ENCODE data around the gene SYNE3. TPM values are rescaled to one million over a fixed set of nuclear protein-coding genes. Genes with fewer than 3 reads are reported as not detected.
A peak's percentile ranks its signal among the peaks of the same experiment; 100 is the strongest.

SYNE3 gene
- total RNA-seq = 10 to 100 TPM; 64.0 to 64.1 TPM

GRCh38 chr14:95516554-95517181 is at the start of gene SYNE3:
SYNE3 (minus strand) TSS chr14:95516650; CDS start chr14:95475821, 40,829 bp downstream.
- peak within 1 kb of the TSS; percentile 93 for H3K4me3 Mint-ChIP-seq
- POLR2A ChIA-PET = interaction anchor here (1.7 to 2.9 kb wide), 5 partner anchors 8 to 17 kb away, joined by 6 to 24 read pairs (median 8); no protein-coding TSS in a partner anchor
- CTCF ChIA-PET = interaction anchor here (0.9 to 5.0 kb wide), 7 partner anchors 9 to 78 kb away, joined by 3 to 59 read pairs (median 5); no protein-coding TSS in a partner anchor
- no peak for TF ChIP-seq CTCF (IDR thresholded peaks at IDR 0.05)
- peaks cover 16% of the 10 kb centered on the region for H3K36me3 Mint-ChIP-seq (ENCODE audit: low read depth)
- H3K4me1 Mint-ChIP-seq (ENCODE audit: low read depth) = peaks cover 66% of the 10 kb centered on the region
- intact Hi-C loops (cut with micrococcal nuclease) = no loop called here
- H3K9me3 Mint-ChIP-seq = no peaks in the 10 kb centered on the region
- H3K27me3 Mint-ChIP-seq = no peaks in the 10 kb centered on the region
- ATAC-seq (peak; percentile 68), DNase-seq (peak; percentile 68)
- peak within 1 kb of the TSS; percentile 92 for H3K27ac Mint-ChIP-seq

GRCh38 chr14:95564060-95564459 is 47.6 kb upstream of the SYNE3 start:
- H3K36me3 Mint-ChIP-seq (ENCODE audit: low read depth) = no peaks in the 10 kb centered on the region
- no peak for TF ChIP-seq CTCF (IDR thresholded peaks at IDR 0.05)
- CTCF ChIA-PET = interaction anchor here (1.3 kb wide), 1 partner anchor 430 kb away, joined by 4 read pairs; no protein-coding TSS in a partner anchor
- H3K9me3 Mint-ChIP-seq = no peaks in the 10 kb centered on the region
- peaks cover 3% of the 10 kb centered on the region for H3K27me3 Mint-ChIP-seq
- H3K27ac Mint-ChIP-seq = no peak overlapping the region
- DNase-seq = no peak
- no peak for ATAC-seq
- POLR2A ChIA-PET = no interaction called here
- no peak overlapping the region for H3K4me3 Mint-ChIP-seq
- H3K4me1 Mint-ChIP-seq (ENCODE audit: low read depth) = peaks cover 2% of the 10 kb centered on the region
- intact Hi-C loops (cut with micrococcal nuclease) = no loop called here

GRCh38 chr14:95562892-95563685 is 46.6 kb upstream of the SYNE3 start:
- H3K9me3 Mint-ChIP-seq = no peaks in the 10 kb centered on the region

GRCh38 chr14:95561001-95561412 is 44.6 kb upstream of the SYNE3 start:
- peak; percentile 97 for TF ChIP-seq CTCF (IDR thresholded peaks at IDR 0.05)
- DNase-seq (peak; percentile 94), ATAC-seq (peak; percentile 100)
- Mint-ChIP-seq H3K27ac (no peak overlapping the region), H3K27me3 (peaks cover 3% of the 10 kb centered on the region), H3K4me1 (ENCODE audit: low read depth) (peaks cover 2% of the 10 kb centered on the region), H3K4me3 (no peak overlapping the region), H3K36me3 (ENCODE audit: low read depth) (no peaks in the 10 kb centered on the region), H3K9me3 (no peaks in the 10 kb centered on the region)
- intact Hi-C loops (cut with micrococcal nuclease) = loop anchor here (2.0 kb wide), 2 partner anchors 214 to 434 kb away; no protein-coding TSS in a partner anchor
- POLR2A ChIA-PET = no interaction called here
- CTCF ChIA-PET = interaction anchor here (0.7 to 4.5 kb wide), 6 partner anchors 9 to 434 kb away, joined by 3 to 33 read pairs (median 6); no protein-coding TSS in a partner anchor

More at GRCh38 chr14:95562892-95563685, 46.6 kb upstream of the SYNE3 start:
- ATAC-seq (no peak), DNase-seq (no peak)
- H3K27ac Mint-ChIP-seq = no peak overlapping the region
- H3K4me3 Mint-ChIP-seq = no peak overlapping the region
- no peaks in the 10 kb centered on the region for H3K36me3 Mint-ChIP-seq (ENCODE audit: low read depth)
- intact Hi-C loops (cut with micrococcal nuclease) = no loop called here
- POLR2A ChIA-PET = no interaction called here
- CTCF ChIA-PET = interaction anchor here (1.0 to 4.5 kb wide), 6 partner anchors 11 to 432 kb away, joined by 3 to 33 read pairs (median 4); no protein-coding TSS in a partner anchor
- peaks cover 3% of the 10 kb centered on the region for H3K27me3 Mint-ChIP-seq
- no peak for TF ChIP-seq CTCF (IDR thresholded peaks at IDR 0.05)
- peaks cover 2% of the 10 kb centered on the region for H3K4me1 Mint-ChIP-seq (ENCODE audit: low read depth)

Data from activated CD8-positive, alpha-beta T cell treated with anti-CD3 and anti-CD28 coated beads for 36 hours (primary cell).